SK-N-SH (cell line): ENCODE results near the gene TCN1. TPM values are rescaled to one million over a fixed set of nuclear protein-coding genes. Genes with fewer than 3 reads are reported as not detected.

Experiments
- CTCF ChIA-PET: fragments of 300-600, 350-600 bp; formaldehyde crosslinking; extraction: SDS; loops from one replicate; lab custom pipeline; 2021; lab: Yijun Ruan, JAX
- POLR2A ChIA-PET: fragments of 350-600 bp; sonication (Branson Sonifier 250); formaldehyde crosslinking; extraction: SDS; loops from one replicate; lab custom pipeline; 2020; ENCODE audit warnings: antibody characterized with exemption, inconsistent platforms; lab: Yijun Ruan, JAX
- DNase-seq: peaks from one replicate; pipeline ENCODE4 v3.0.0; 2012
- H2AFZ ChIP-seq: fragments of 200-600 bp; sonication (generic); 2 replicates; pipeline ENCODE4 v1.8.1; 2016; ENCODE audit warnings: antibody characterized with exemption, mild to moderate bottlenecking, low read depth
- H3F3A ChIP-seq: fragments of 200-600 bp; sonication (generic); replicated peaks from 2 replicates; pipeline ENCODE3; 2016; ENCODE audit warnings: antibody characterized with exemption, mild to moderate bottlenecking; ENCODE audit not compliant: insufficient read depth
- H3K27ac ChIP-seq, 2 experiments: fragments of 200-500 bp in 1 of 2; fragments of 200-600 bp in 1 of 2; sonication (Bioruptor generic) in 1 of 2; sonication (generic), shearing (Covaris generic) in 1 of 2; 2 replicates each; pipeline versions ENCODE4 v1.5.1 to v1.6.1; 2014 to 2016; ENCODE audit warnings: low read depth in 2 of 2, inconsistent platforms in 1 of 2, low read length in 1 of 2, mild to moderate bottlenecking in 1 of 2, mixed read lengths in 1 of 2
- H3K27me3 ChIP-seq: fragments of 200-600 bp; sonication (generic), shearing (Covaris generic); 2 replicates; pipeline ENCODE4 v1.6.1; 2016; ENCODE audit warnings: mixed run types; ENCODE audit not compliant: insufficient read depth
- H3K36me3 ChIP-seq, 2 experiments: fragments of 200-500 bp in 1 of 2; fragments of 200-600 bp in 1 of 2; sonication (Bioruptor generic) in 1 of 2; sonication (generic) in 1 of 2; replicated peaks in 1 of 2; 2 replicates each; pipeline versions ENCODE3 to v1.5.1; 2014 to 2016; ENCODE audit warnings: low read length in 1 of 2, mild to moderate bottlenecking in 1 of 2; ENCODE audit not compliant: insufficient read depth in 2 of 2, control insufficient read depth in 1 of 2
- H3K4me1 ChIP-seq, 2 experiments: fragments of 200-500 bp in 1 of 2; fragments of 200-600 bp in 1 of 2; sonication (Bioruptor generic) in 1 of 2; sonication (generic), shearing (Covaris generic) in 1 of 2; 2 replicates each; pipeline versions ENCODE4 v1.5.1 to v1.6.1; 2014 to 2016; ENCODE audit warnings: low read depth in 1 of 2, low read length in 1 of 2, mixed run types in 1 of 2; ENCODE audit not compliant: insufficient read depth in 2 of 2, control insufficient read depth in 1 of 2
- H3K4me2 ChIP-seq: fragments of 200-600 bp; sonication (generic), shearing (Covaris generic); 2 replicates; pipeline ENCODE4 v1.6.1; 2017; ENCODE audit warnings: mixed run types
- H3K4me3 ChIP-seq, 2 experiments: fragments of 200-500 bp in 1 of 2; fragments of 200-600 bp in 1 of 2; sonication (Bioruptor generic) in 1 of 2; sonication (generic), shearing (Covaris generic) in 1 of 2; 2 replicates each; pipeline versions ENCODE4 v1.5.1 to v1.8.1; 2014 to 2016; ENCODE audit warnings: low read depth in 2 of 2, inconsistent platforms in 1 of 2, low read length in 1 of 2, mild to moderate bottlenecking in 1 of 2, mixed read lengths in 1 of 2, moderate library complexity in 1 of 2
- H3K79me2 ChIP-seq: fragments of 200-600 bp; sonication (generic); 2 replicates; pipeline ENCODE4 v1.8.1; 2017; ENCODE audit warnings: mild to moderate bottlenecking; ENCODE audit not compliant: insufficient read depth
- H3K9ac ChIP-seq: fragments of 200-600 bp; sonication (generic); 2 replicates; pipeline ENCODE4 v1.6.1; 2017; ENCODE audit warnings: mixed run types
- H3K9me2 ChIP-seq: fragments of 200-600 bp; sonication (generic); 2 replicates; pipeline ENCODE4 v1.6.1; 2017; ENCODE audit warnings: mixed run types
- H3K9me3 ChIP-seq: fragments of 200-600 bp; sonication (generic); 2 replicates; pipeline ENCODE4 v1.6.1; 2017; ENCODE audit warnings: mixed run types, mild to moderate bottlenecking, moderate library complexity
- H4K20me1 ChIP-seq: fragments of 200-600 bp; sonication (generic); 2 replicates; pipeline ENCODE4 v1.6.1; 2017; ENCODE audit warnings: mild to moderate bottlenecking, mixed run types; ENCODE audit not compliant: insufficient read depth
- ELF1 ChIP-seq: IDR thresholded peaks from 2 replicates; pipeline ENCODE4 v1.4.0; 2012
- FOXJ3 ChIP-seq: sonication (generic); formaldehyde crosslinking; IDR thresholded peaks from 2 replicates; pipeline ENCODE4 v1.5.1; 2020; ENCODE audit warnings: mild to moderate bottlenecking, missing genetic modification reagents
- FOXM1 ChIP-seq: IDR thresholded peaks from 2 replicates; pipeline ENCODE4 v1.4.0; 2012; ENCODE audit warnings: low read depth, mild to moderate bottlenecking
- GATA2 ChIP-seq: sonication (generic); formaldehyde crosslinking; IDR thresholded peaks from 2 replicates; pipeline ENCODE4 v1.5.0; 2020; ENCODE audit warnings: mild to moderate bottlenecking, missing genetic modification reagents
- IRF3 ChIP-seq: fragments of 150-350 bp; IDR thresholded peaks from 2 replicates; pipeline ENCODE4 v1.6.1; 2016; ENCODE audit warnings: mild to moderate bottlenecking, low read depth, low read length
- MXI1 ChIP-seq: IDR thresholded peaks from 2 replicates; pipeline ENCODE4 v1.6.1; 2012; ENCODE audit warnings: mild to moderate bottlenecking, low read depth, low read length, improper control_type of control experiment
- NFIC ChIP-seq: IDR thresholded peaks from 2 replicates; pipeline ENCODE4 v1.4.0; 2012; ENCODE audit warnings: borderline replicate concordance
- PBX3 ChIP-seq: IDR thresholded peaks from 2 replicates; pipeline ENCODE4; 2012
- RAD21 ChIP-seq: IDR thresholded peaks from 2 replicates; pipeline ENCODE4 v1.6.1; 2012; ENCODE audit warnings: mild to moderate bottlenecking, low read length
- RCOR1 ChIP-seq: fragments of 150-350 bp; IDR thresholded peaks from 2 replicates; pipeline ENCODE4 v1.6.1; 2017; ENCODE audit warnings: antibody characterized with exemption, low read length
- RXRA ChIP-seq: IDR thresholded peaks from 2 replicates; pipeline ENCODE4 v1.4.0; 2012; ENCODE audit warnings: low read depth, mild to moderate bottlenecking, borderline replicate concordance
- SMC3 ChIP-seq: IDR thresholded peaks from 2 replicates; pipeline ENCODE4 v1.6.1; 2012; ENCODE audit warnings: low read depth, low read length, improper control_type of control experiment
- TCF12 ChIP-seq: IDR thresholded peaks from 2 replicates; pipeline ENCODE4 v1.4.0; 2012
- TEAD4 ChIP-seq: IDR thresholded peaks from 2 replicates; pipeline ENCODE4 v1.4.0; 2012; ENCODE audit warnings: mild to moderate bottlenecking, borderline replicate concordance; ENCODE audit not compliant: insufficient read depth
- WGBS: methylation state at CpG from one replicate; pipeline ENCODE4 v1.1.6; 2017; ENCODE audit warnings: low lambda C conversion rate; 5-methylcytosine and 5-hydroxymethylcytosine counted together
- polyA plus RNA-seq, 3 experiments: library from polyadenylated mRNA; depleted of rRNA; stranded (reverse); fragments of >200 nt; gene quantifications; 2 replicates each; pipeline ENCODE4 v1.2.3, GENCODE V29; 2012

The TCN1 gene
- polyA plus RNA-seq, 1 of the 3 experiments (the other 2 are of a cell fraction), result 0.03 TPM

GRCh38 chr11:59813364-59813763, 52.9 kb downstream of the TCN1 start:
- Histone ChIP-seq H2AFZ (no peak overlapping the region), H3F3A (peaks cover 8% of the 10 kb centered on the region), H3K9me3 (no peaks in the 10 kb centered on the region), H3K9ac (no peak overlapping the region), H3K36me3 (peaks cover 4 to 8% of the 10 kb centered on the region in 2 experiments), H3K27ac (no peak overlapping the region), H3K79me2 (peaks cover 18% of the 10 kb centered on the region), H3K4me3 (no peak overlapping the region), H3K27me3 (no peaks in the 10 kb centered on the region), H4K20me1 (no peaks in the 10 kb centered on the region), H3K4me2 (no peak overlapping the region), H3K4me1 (peaks cover 0 to 5% of the 10 kb centered on the region in 2 experiments; a peak in 2 of 4 replicates), H3K9me2 (no peaks in the 10 kb centered on the region)
- no peak for DNase-seq
- 40% methylated on average over 1 of the region's 1 CpG for WGBS
- TF ChIP-seq IRF3, result no peak
- ChIA-PET POLR2A (no interaction called here), CTCF (no interaction called here)

- POLR2A ChIA-PET, result no interaction called here
- no peak for DNase-seq
- Histone ChIP-seq H3K27ac (no peak overlapping the region), H3F3A (peaks cover 12% of the 10 kb centered on the region), H2AFZ (no peak overlapping the region), H3K4me2 (no peak overlapping the region), H3K36me3 (peaks cover 15 to 18% of the 10 kb centered on the region in 2 experiments), H3K9ac (no peak overlapping the region), H3K79me2 (peaks cover 19% of the 10 kb centered on the region), H3K4me3 (no peak overlapping the region), H3K27me3 (no peaks in the 10 kb centered on the region), H3K9me2 (no peaks in the 10 kb centered on the region), H3K9me3 (no peaks in the 10 kb centered on the region), H3K4me1 (peaks cover 0 to 5% of the 10 kb centered on the region in 2 experiments; a peak in 2 of 4 replicates), H4K20me1 (no peaks in the 10 kb centered on the region)
- 62% methylated on average over 2 of the region's 2 CpGs for WGBS
- CTCF ChIA-PET, result interaction anchor here (0.9 to 5.9 kb wide), 4 partner anchors 10 to 907 kb away, joined by 3 to 35 read pairs (median 6); partner anchors contain the start of gene STX3
- TF ChIP-seq MXI1, result no peak
- no peak for TF ChIP-seq TCF12
- no peak for TF ChIP-seq PBX3
- TF ChIP-seq GATA2, result no peak
- no peak for TF ChIP-seq FOXM1
- no peak for TF ChIP-seq RCOR1
- no peak for TF ChIP-seq NFIC
- no peak for TF ChIP-seq ELF1
- no peak for TF ChIP-seq FOXJ3 (CRISPR knock-in tag)
- TF ChIP-seq TEAD4, result no peak
- no peak for TF ChIP-seq SMC3
- no peak for TF ChIP-seq RAD21
- no peak for TF ChIP-seq RXRA
Measured at GRCh38 chr11:59812220-59812619, 54.1 kb downstream of the TCN1 start.
